Measurements from ENCODE around the gene COG5. TPM values are rescaled to one million over a fixed set of nuclear protein-coding genes. Genes with fewer than 3 reads are reported as not detected.

Gene COG5
- polyA plus RNA-seq, 1 of the 3 experiments (the other 2 are of a cell fraction) = 21.2 TPM

DNA sequence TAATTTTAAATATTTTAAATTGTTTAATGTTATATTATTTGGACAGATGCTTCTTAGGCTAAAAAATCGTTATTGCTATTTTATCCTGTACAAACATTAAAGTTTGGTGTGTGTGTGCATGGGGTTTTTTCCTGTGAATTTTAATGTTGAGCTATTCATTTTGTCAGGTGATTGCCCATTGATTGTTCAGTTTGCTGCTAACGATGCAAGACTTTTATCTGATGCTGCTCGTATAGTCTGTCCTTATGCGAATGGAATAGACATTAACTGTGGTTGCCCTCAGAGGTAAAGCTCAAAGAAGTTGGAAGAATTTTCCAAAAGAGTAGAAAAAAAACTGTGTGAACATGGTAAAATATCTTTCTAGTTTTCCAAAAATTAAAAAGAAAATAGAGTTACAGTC is 9.8 kb upstream of the COG5 start:
- no peak overlapping the region for H3K27ac ChIP-seq (ENCODE audit: low read depth in 2 of 2, low read length in 1 of 2)
- no peak for DNase-seq
- TF ChIP-seq RAD21 (IDR thresholded peaks at IDR 0.05; ENCODE audit: low read length) (no peak), GABPA (IDR thresholded peaks at IDR 0.05; ENCODE audit: low read depth) (no peak), NFIC (IDR thresholded peaks at IDR 0.05; ENCODE audit: borderline replicate concordance) (no peak), TCF12 (IDR thresholded peaks at IDR 0.05) (no peak), CHD2 (IDR thresholded peaks at IDR 0.05; ENCODE audit: low read length, partially characterized antibody) (no peak), GATA2 (CRISPR knock-in tag; IDR thresholded peaks at IDR 0.05) (no peak), FOSL2 (IDR thresholded peaks at IDR 0.05; ENCODE audit: borderline replicate concordance, low read depth) (no peak)
- TF ChIP-seq, protein P1, sequence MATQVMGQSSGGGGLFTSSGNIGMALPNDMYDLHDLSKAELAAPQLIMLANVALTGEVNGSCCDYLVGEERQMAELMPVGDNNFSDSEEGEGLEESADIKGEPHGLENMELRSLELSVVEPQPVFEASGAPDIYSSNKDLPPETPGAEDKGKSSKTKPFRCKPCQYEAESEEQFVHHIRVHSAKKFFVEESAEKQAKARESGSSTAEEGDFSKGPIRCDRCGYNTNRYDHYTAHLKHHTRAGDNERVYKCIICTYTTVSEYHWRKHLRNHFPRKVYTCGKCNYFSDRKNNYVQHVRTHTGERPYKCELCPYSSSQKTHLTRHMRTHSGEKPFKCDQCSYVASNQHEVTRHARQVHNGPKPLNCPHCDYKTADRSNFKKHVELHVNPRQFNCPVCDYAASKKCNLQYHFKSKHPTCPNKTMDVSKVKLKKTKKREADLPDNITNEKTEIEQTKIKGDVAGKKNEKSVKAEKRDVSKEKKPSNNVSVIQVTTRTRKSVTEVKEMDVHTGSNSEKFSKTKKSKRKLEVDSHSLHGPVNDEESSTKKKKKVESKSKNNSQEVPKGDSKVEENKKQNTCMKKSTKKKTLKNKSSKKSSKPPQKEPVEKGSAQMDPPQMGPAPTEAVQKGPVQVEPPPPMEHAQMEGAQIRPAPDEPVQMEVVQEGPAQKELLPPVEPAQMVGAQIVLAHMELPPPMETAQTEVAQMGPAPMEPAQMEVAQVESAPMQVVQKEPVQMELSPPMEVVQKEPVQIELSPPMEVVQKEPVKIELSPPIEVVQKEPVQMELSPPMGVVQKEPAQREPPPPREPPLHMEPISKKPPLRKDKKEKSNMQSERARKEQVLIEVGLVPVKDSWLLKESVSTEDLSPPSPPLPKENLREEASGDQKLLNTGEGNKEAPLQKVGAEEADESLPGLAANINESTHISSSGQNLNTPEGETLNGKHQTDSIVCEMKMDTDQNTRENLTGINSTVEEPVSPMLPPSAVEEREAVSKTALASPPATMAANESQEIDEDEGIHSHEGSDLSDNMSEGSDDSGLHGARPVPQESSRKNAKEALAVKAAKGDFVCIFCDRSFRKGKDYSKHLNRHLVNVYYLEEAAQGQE (IDR thresholded peaks at IDR 0.05; ENCODE audit: low read depth, low read length) = no peak
- TF ChIP-seq, protein P2, sequence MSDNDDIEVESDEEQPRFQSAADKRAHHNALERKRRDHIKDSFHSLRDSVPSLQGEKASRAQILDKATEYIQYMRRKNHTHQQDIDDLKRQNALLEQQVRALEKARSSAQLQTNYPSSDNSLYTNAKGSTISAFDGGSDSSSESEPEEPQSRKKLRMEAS (IDR thresholded peaks at IDR 0.05; ENCODE audit: low read depth) = no peak
- TF ChIP-seq, protein P3, sequence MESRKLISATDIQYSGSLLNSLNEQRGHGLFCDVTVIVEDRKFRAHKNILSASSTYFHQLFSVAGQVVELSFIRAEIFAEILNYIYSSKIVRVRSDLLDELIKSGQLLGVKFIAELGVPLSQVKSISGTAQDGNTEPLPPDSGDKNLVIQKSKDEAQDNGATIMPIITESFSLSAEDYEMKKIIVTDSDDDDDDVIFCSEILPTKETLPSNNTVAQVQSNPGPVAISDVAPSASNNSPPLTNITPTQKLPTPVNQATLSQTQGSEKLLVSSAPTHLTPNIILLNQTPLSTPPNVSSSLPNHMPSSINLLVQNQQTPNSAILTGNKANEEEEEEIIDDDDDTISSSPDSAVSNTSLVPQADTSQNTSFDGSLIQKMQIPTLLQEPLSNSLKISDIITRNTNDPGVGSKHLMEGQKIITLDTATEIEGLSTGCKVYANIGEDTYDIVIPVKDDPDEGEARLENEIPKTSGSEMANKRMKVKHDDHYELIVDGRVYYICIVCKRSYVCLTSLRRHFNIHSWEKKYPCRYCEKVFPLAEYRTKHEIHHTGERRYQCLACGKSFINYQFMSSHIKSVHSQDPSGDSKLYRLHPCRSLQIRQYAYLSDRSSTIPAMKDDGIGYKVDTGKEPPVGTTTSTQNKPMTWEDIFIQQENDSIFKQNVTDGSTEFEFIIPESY (IDR thresholded peaks at IDR 0.05; ENCODE audit: borderline replicate concordance, low read depth) = no peak
- TF ChIP-seq, protein P4, sequence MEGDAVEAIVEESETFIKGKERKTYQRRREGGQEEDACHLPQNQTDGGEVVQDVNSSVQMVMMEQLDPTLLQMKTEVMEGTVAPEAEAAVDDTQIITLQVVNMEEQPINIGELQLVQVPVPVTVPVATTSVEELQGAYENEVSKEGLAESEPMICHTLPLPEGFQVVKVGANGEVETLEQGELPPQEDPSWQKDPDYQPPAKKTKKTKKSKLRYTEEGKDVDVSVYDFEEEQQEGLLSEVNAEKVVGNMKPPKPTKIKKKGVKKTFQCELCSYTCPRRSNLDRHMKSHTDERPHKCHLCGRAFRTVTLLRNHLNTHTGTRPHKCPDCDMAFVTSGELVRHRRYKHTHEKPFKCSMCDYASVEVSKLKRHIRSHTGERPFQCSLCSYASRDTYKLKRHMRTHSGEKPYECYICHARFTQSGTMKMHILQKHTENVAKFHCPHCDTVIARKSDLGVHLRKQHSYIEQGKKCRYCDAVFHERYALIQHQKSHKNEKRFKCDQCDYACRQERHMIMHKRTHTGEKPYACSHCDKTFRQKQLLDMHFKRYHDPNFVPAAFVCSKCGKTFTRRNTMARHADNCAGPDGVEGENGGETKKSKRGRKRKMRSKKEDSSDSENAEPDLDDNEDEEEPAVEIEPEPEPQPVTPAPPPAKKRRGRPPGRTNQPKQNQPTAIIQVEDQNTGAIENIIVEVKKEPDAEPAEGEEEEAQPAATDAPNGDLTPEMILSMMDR (IDR thresholded peaks at IDR 0.05) = no peak
- H3K9ac ChIP-seq = no peak overlapping the region
- H3K4me2 ChIP-seq = no peak overlapping the region
- CTCF ChIA-PET = interaction anchor here (0.9 to 1.4 kb wide), 3 partner anchors 111 to 423 kb away, joined by 3 to 7 read pairs (median 3); no protein-coding TSS in a partner anchor
- no peaks in the 10 kb centered on the region for H3K9me2 ChIP-seq
- H3K4me1 ChIP-seq (ENCODE audit: control insufficient read depth in 1 of 2, insufficient read depth in 2 of 2, low read depth in 1 of 2, low read length in 1 of 2) = no peaks in the 10 kb centered on the region
- no peak overlapping the region for H2AFZ ChIP-seq (ENCODE audit: low read depth)
- H3K9me3 ChIP-seq = no peaks in the 10 kb centered on the region
- H4K20me1 ChIP-seq (ENCODE audit: insufficient read depth) = no peaks in the 10 kb centered on the region
- no peaks in the 10 kb centered on the region for H3F3A ChIP-seq (replicated peaks; ENCODE audit: insufficient read depth)
- H3K79me2 ChIP-seq (ENCODE audit: insufficient read depth) = peaks cover 11% of the 10 kb centered on the region; the same call in 1 of the 2 replicates
- H3K27me3 ChIP-seq (ENCODE audit: insufficient read depth) = no peaks in the 10 kb centered on the region
- peaks cover 75 to 81% of the 10 kb centered on the region in 2 experiments for H3K36me3 ChIP-seq (replicated peaks in 1 of 2; ENCODE audit: control insufficient read depth in 1 of 2, insufficient read depth in 2 of 2, low read length in 1 of 2)
- H3K4me3 ChIP-seq (ENCODE audit: low read depth in 2 of 2, low read length in 1 of 2) = no peak overlapping the region
- WGBS (ENCODE audit: low lambda C conversion rate) = 90% methylated on average over 4 of the region's 4 CpGs
- POLR2A ChIA-PET = no interaction called here

Data from SK-N-SH (cell line).